HEK293T (cell line): ENCODE measurements around the gene PPP2R5A.

Experiments used
- BHLHE40 ChIP-seq: fragments of 450-650 bp; IDR thresholded peaks from 2 replicates; pipeline ENCODE4 v1.6.1; 2016; ENCODE audit warnings: mild to moderate bottlenecking, moderate library complexity, borderline replicate concordance
- CTBP1 ChIP-seq: fragments of 450-650 bp; IDR thresholded peaks from 2 replicates; pipeline ENCODE4 v1.6.1; 2016; ENCODE audit warnings: borderline replicate concordance
- ELF4 ChIP-seq: fragments of 450-650 bp; IDR thresholded peaks from 2 replicates; pipeline ENCODE4 v1.6.1; 2017; ENCODE audit warnings: antibody characterized with exemption
- FOXA1 ChIP-seq: fragments of 450-650 bp; IDR thresholded peaks from 2 replicates; pipeline ENCODE4 v1.6.1; 2016; ENCODE audit warnings: mild to moderate bottlenecking
- FOXK2 ChIP-seq: fragments of 450-650 bp; IDR thresholded peaks from 2 replicates; pipeline ENCODE4 v1.6.1; 2016; ENCODE audit warnings: mild to moderate bottlenecking
- FOXM1 ChIP-seq: fragments of 450-650 bp; IDR thresholded peaks from 2 replicates; pipeline ENCODE4 v1.6.1; 2017; ENCODE audit warnings: mild to moderate bottlenecking, borderline replicate concordance
- LEF1 ChIP-seq: fragments of 450-650 bp; IDR thresholded peaks from 2 replicates; pipeline ENCODE4 v1.6.1; 2017; ENCODE audit warnings: mild to moderate bottlenecking, borderline replicate concordance
- PKNOX1 ChIP-seq: fragments of 450-650 bp; IDR thresholded peaks from 2 replicates; pipeline ENCODE4 v1.6.1; 2016

DNA sequence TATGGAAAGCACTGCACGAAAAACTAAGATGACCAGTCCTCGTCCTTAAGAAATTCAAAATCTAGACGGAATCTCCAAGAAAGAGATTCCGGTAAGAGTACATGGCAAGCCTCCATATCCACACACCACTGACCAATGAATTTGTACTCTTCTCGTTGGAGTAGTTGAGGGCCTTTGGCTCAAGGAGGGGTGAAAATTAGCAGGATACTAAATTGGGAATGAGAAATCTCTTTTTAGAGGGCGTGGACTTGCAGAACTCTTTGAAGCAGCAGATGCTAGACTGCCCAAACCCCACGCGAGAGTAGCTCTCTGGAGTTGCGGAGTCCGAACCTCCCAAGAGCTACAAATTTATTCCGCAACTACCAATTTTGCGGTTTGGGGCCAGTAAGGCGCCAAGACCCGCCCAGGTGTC is 872 bp upstream of the PPP2R5A start:
- no peak for TF ChIP-seq PKNOX1
- no peak for TF ChIP-seq FOXM1
- no peak for TF ChIP-seq ELF4
- TF ChIP-seq BHLHE40: no peak
- TF ChIP-seq LEF1: no peak
- no peak for TF ChIP-seq FOXK2
- TF ChIP-seq FOXA1: no peak
- TF ChIP-seq CTBP1: no peak
